GM19324 (cell line): ENCODE data around the gene AMPD3.

Source experiments
- ATAC-seq: cut with Tn5 transposase; IDR thresholded peaks from one replicate; pipeline ENCODE4 v1.9.1; 2021; ENCODE audit warnings: mild to moderate bottlenecking, moderate library complexity; ENCODE audit not compliant: unreplicated experiment, low FRiP score

Gene AMPD3

GRCh38 chr11:10459029-10459970 is 4.2 kb downstream of the AMPD3 start:
- peak; percentile 58 for ATAC-seq

GRCh38 chr11:10460611-10461275 is 5.7 kb downstream of the AMPD3 start:
- no peak for ATAC-seq

DNA sequence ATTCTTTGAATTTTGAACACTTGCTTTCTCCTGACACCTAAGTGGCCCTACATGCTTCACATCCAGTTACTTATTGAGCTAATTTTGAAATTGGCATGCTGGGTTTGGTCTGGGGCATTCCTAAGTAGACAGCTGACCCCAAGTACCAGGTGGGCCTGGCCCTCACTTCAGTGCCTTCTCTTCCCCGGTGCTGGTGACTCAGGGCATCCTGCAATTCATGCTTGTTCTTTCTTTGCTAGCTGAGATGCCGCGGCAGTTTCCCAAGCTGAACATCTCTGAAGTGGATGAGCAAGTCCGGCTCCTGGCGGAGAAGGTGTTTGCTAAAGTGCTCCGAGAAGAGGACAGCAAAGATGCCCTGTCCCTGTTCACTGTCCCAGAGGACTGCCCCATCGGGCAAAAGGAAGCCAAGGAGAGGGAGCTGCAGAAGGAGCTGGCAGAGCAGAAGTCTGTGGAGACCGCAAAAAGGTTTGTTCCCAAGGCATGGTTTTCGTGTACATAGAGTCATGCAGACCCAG is 6.3 kb downstream of the AMPD3 start:
- ATAC-seq = no peak

GRCh38 chr11:10462746-10463300 is 7.8 kb downstream of the AMPD3 start:
- no peak for ATAC-seq

DNA sequence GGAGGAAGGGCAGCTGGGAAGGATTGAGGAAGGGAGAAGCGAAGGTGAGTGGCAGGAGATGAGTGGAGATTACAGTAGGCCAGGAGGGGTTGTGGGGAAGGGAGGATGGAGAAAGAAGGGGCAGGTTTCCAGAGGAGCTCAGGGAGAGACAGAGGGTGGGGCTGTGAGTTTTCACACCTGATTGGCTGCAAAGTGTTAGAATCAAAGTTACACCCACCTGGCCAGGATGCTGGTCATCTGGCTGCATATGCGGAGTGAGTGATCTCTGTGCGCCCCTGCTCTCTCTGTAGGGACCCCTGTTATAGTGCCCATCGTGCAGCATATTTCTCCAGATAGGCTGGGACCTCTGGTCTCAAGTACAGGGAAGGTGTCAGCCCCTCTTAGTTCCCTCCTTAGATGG is 18.3 kb downstream of the AMPD3 start:
- no peak for ATAC-seq

- no peak for ATAC-seq
These were observed 19.5 kb downstream of the AMPD3 start for GRCh38 chr11:10474551-10474950.

- ATAC-seq = no peak
These were observed 21.3 kb downstream of the AMPD3 start for GRCh38 chr11:10476342-10476741.

- ATAC-seq = no peak
These were observed 22.0 kb downstream of the AMPD3 start for GRCh38 chr11:10476927-10477689.

GRCh38 chr11:10477690-10478046 is 22.6 kb downstream of the AMPD3 start:
- no peak for ATAC-seq

DNA sequence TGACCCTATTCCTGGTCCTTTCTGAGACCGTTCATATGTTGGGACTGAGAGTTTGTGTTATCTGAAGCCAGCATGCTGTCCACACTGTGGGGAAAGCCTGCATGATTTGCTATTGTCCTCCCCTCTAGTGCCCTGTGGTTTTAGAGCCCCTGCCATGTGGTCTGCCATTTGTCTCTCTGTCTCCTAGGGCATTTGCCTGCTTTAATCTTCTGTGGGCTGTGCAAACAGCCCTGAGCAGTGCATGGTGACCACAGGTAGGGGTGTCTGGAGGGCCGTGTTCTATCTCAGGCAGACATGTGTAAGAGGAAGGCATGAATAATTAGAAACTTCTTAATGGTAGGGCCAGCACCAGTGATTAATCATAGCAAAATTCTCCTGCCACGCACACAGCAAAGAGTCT is 23.0 kb downstream of the AMPD3 start:
- no peak for ATAC-seq

DNA sequence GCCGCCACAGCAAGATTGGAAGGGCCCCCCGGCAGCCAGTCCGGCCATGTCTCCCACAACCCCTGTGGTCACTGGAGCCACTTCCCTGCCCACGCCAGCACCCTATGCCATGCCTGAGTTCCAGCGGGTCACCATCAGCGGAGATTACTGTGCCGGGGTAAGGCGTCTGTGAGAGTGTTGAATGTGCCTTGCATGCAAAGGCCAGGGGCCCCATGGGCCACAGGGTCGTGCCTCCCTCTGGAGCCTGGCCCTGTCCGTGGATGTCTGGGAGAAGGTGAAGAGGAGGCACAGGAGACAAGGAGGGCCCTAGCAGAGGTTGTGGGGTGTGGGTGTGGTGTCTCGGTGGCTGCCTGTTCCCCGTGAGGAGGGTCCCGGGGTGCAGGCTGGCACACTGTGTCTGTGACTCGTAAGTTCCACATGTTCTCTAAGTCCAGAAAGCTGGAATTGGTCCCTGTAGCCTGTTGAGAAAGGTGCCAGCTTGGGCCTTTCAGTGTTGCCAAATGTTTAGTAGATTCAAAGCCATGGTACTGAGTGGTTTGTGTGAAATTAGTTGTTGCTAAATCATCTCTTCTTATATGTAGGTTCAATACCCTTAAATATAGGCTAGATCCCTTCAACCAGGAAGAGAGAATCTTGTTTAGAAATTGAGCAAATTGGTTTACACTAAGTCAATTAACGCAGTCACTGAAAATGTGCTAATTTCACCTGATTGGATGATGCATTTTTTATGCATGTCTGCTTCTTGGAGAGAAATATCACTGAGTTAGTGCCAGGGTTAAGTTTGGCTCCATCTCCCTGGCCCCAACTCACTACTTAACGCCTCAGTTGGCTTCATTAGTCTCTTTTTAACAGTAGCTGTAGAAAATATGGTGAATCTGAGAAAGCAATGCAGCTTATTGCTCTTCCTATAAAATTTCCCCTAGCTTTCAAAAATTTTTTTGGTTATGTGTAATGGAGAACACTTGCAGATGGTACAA is 23.8 kb downstream of the AMPD3 start:
- no peak for ATAC-seq

DNA sequence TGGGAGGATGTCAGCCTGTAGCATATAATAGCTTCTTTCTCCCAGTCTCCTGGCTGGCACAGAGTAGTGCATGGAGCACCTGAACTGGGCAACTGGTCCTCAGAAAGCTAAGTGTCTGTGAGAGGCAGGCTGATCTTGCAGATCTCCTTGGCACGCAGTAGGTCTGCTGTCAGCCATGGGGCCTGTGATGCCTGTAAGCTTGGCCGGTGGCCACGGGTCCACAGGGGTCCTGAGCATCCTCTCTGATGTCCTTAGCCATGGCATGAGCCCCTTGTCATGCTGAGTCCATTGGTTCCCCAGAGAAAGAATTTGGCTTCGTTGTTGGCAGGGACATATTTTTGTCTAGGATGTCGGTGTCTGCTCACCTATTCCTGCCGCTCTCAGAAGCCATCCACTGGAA is 25.0 kb downstream of the AMPD3 start:
- no peak for ATAC-seq

DNA sequence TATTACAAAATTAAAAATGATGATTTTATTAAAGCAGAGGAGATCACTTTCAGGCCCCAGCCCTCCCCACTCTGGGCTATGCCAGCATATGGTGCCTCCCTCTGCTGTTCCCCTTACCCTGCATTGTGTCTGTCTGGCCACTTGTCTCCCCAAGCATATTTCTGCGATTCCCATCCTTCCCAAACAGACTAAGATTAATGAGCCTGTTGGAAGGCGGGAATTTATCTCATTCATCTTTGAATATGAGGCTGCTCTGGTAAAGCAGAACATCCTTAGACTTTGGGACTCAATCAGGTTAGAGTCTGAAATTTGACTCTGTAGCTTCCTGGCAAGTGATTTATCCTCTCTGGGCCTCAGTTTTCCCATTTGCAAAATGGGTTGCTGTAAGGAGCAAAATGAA is 25.7 kb downstream of the AMPD3 start:
- no peak for ATAC-seq

DNA sequence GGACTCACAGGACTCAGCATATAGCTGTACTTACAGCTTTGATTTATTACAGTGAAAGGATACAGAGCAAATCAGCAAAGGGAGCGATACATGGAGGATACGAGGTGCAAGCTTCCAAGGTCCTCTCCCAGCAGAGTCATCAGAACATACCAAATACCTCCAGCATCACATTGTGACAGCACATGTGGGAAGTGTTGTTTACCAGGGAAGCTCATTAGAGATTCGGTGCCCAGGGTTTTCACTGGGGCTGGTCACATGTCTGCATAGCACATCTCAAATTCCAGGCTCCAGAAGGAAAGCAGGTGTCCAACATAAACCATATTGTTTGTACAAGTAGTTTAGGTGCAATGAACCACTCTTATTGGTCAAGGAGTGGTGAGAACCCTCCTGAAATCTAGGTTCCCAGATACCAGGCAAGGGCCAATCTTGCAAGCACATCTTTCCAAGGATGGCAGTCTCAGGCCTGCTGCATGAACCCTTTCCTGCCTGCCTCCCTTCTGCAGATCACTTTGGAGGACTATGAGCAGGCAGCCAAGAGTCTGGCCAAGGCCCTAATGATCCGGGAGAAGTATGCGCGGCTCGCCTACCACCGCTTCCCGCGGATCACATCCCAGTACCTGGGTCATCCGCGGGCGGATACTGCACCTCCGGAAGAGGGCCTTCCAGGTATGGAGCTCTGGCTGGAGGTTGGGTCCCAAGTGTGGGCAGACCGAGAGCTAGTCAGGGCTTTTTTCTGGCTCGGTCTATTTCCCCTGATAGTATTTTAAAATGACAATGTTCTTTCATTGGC is 26.7 kb downstream of the AMPD3 start:
- no peak for ATAC-seq

DNA sequence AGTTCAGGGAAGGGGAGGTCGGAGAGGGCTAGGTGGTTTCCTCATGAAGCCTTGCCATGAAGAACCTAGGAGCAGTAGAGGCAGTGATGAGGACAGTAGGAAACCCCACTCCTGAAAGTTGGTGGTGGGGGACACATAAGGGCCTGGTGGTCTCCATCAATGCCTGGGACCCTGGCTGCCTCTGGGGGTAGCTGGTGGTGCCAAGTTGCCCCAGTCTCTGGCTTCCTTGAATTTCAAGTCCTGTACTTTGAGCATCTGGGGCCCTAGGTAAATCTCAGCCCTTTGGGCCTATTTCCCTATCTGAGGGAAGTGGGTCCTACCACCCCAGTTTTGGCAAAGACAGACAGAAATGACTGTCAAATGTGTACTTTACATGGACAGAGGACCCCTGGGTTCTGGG is 28.1 kb downstream of the AMPD3 start:
- no peak for ATAC-seq

- no peak for ATAC-seq
These were observed 28.5 kb downstream of the AMPD3 start for GRCh38 chr11:10483584-10483983.

DNA sequence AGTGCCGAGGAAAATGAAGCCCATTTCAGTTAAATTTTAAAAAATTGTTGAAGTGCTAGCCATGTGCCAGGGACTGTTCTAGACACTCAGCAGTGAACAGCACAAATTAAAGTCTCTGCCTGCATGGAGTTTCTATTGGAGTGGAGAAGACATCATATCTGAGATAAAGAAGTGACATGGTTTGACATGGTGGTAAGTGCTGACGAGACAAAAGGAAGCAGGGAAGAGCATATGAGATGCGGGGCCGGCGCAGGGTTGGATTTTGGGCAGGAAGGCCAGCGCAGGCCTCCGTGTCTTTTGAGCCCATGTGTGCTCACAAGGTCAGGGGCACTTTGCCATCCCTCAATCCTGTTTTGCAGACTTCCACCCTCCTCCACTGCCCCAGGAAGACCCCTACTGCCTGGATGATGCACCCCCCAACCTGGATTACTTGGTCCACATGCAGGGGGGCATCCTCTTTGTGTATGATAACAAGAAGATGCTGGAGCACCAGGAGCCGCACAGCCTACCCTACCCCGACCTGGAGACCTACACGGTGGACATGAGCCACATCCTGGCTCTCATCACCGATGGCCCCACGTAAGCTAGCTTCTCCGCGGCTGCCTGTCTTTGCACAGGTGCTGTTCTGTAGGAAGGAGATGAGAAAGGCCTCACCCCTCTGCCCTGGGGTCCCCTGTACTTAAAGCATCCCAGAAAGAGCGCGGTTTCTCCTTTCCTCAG is 29.6 kb downstream of the AMPD3 start:
- no peak for ATAC-seq

DNA sequence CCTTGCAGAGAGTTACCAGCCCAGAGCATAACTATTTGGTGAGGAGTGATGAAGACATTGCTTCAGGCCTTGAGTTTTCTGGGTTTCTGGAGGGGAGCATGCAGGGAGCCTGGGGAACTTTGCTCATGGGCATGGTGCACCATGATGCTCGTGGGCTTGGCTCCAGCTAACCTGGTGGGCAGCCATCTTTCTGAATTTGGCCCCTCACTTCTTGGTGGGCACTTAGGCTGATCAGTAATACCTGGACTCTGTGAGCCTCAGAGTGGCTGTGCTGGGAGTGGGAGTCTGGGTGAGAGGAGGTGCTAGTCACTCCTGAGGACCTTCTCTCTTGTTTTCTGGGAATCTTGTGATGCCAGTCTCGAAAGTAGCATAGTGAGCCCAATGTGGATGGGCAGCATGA is 30.6 kb downstream of the AMPD3 start:
- ATAC-seq = no peak
